T-cell (primary cell): ENCODE measurements around the gene SPCS2. TPM values are rescaled to one million over a fixed set of nuclear protein-coding genes. Genes with fewer than 3 reads are reported as not detected.
"Not testable (repeated sequence)": the region's sequence is repeated elsewhere in the genome, so short reads cannot be mapped to it uniquely, and the experiment has no call there.

Source experiments
- ATAC-seq, 4 experiments: fragments of 200-7000 bp in 3 of 4; fragments of 150-1000 bp in 1 of 4; cut with Tn5 transposase; replicated peaks in 1 of 4; 1 replicate in 3 of 4; 2 replicates in 1 of 4; pipeline ENCODE4 v1.10.0; 2021; ENCODE audit warnings: moderate library complexity in 3 of 4, mild to moderate bottlenecking in 2 of 4, moderate number of reproducible peaks in 1 of 4
- CTCF ChIA-PET, 2 donors: fragments of 300-600 bp; sonication (Branson Sonifier 250); formaldehyde crosslinking; loops; one replicate each; lab custom pipeline; 2022; ENCODE audit warnings: antibody characterized with exemption in 2 of 2; lab: Charles Lee
- POLR2A ChIA-PET, 2 donors: fragments of 300-600 bp; sonication (Branson Sonifier 250); formaldehyde crosslinking; loops; one replicate each; lab custom pipeline; 2022; ENCODE audit warnings: antibody characterized with exemption in 2 of 2; lab: Charles Lee
- DNase-seq, 35 experiments: peaks; one replicate each; pipeline versions ENCODE4 v3.0.0 to v3.0.0-alpha.2; 2013 to 2023
- H3K27ac ChIP-seq: one replicate; pipeline ENCODE4 v1.5.1; 2013; ENCODE audit warnings: low read length
- H3K27me3 ChIP-seq, 2 experiments: replicated peaks in 1 of 2; 1 replicate in 1 of 2; 2 replicates in 1 of 2; pipeline versions ENCODE4 v1.6.1 to v1.7.0; 2013; ENCODE audit warnings: low read length in 1 of 2, mixed read lengths in 1 of 2; ENCODE audit not compliant: control insufficient read depth in 2 of 2, insufficient read depth in 2 of 2; ENCODE audit errors: extremely low read depth in 1 of 2
- H3K36me3 ChIP-seq, 2 donors: 1 replicate in 1 of 2; 2 replicates in 1 of 2; pipeline versions ENCODE4 v1.6.1 to v1.7.0; 2013; ENCODE audit warnings: low read length in 1 of 2; ENCODE audit not compliant: control insufficient read depth in 2 of 2, insufficient read depth in 1 of 2; ENCODE audit errors: extremely low read depth in 1 of 2
- H3K4me1 ChIP-seq, 2 experiments: 1 replicate in 1 of 2; 2 replicates in 1 of 2; pipeline versions ENCODE4 v1.6.1 to v1.7.0; 2013; ENCODE audit warnings: low read length in 2 of 2, mixed read lengths in 1 of 2; ENCODE audit not compliant: insufficient read depth in 2 of 2, control insufficient read depth in 1 of 2; ENCODE audit errors: extremely low read depth in 1 of 2
- H3K4me3 ChIP-seq, 2 donors: 1 replicate in 1 of 2; 2 replicates in 1 of 2; pipeline versions ENCODE4 v1.5.1 to v1.7.0; 2013; ENCODE audit warnings: mild to moderate bottlenecking in 2 of 2, low read length in 1 of 2, moderate library complexity in 1 of 2; ENCODE audit not compliant: control insufficient read depth in 1 of 2; ENCODE audit errors: extremely low read depth in 1 of 2
- H3K9me3 ChIP-seq: 2 replicates; pipeline ENCODE4 v1.7.0; 2013
- H3K27ac Mint-ChIP-seq, 2 donors: one replicate each; pipeline ENCODE4 v1.8.0; 2020 to 2021; ENCODE audit warnings: mild to moderate bottlenecking in 2 of 2, mixed read lengths in 2 of 2
- H3K27me3 Mint-ChIP-seq, 2 donors: one replicate each; pipeline ENCODE4 v1.8.0; 2021 to 2022; ENCODE audit warnings: mixed read lengths in 2 of 2
- H3K36me3 Mint-ChIP-seq: one replicate; pipeline ENCODE4 v1.8.0; 2021; ENCODE audit warnings: mixed read lengths
- H3K4me1 Mint-ChIP-seq, 3 donors: one replicate each; pipeline ENCODE4 v1.8.0; 2020 to 2022; ENCODE audit warnings: mixed read lengths in 3 of 3, mild to moderate bottlenecking in 1 of 3
- H3K4me3 Mint-ChIP-seq, 3 donors: one replicate each; pipeline ENCODE4 v1.8.0; 2020 to 2022; ENCODE audit warnings: mild to moderate bottlenecking in 3 of 3, mixed read lengths in 3 of 3, moderate library complexity in 3 of 3
- H3K9me3 Mint-ChIP-seq, 3 donors: one replicate each; pipeline ENCODE4 v1.8.0; 2020 to 2022; ENCODE audit warnings: mixed read lengths in 3 of 3
- WGBS: methylation state at CpG from one replicate; pipeline ENCODE4 v1.1.5; 2013; ENCODE audit warnings: missing lambda C conversion rate; ENCODE audit not compliant: insufficient coverage; 5-methylcytosine and 5-hydroxymethylcytosine counted together
- total RNA-seq, 35 experiments: library from RNA in 6 of 35; stranded (reverse) in 6 of 35; fragments of 120-200 nt in 1 of 35; gene quantifications; one replicate each; pipeline versions ENCODE4 v1.2.1 to v1.2.4 and lab custom pipeline; 2013 to 2026

The SPCS2 gene
- total RNA-seq, 5 donors from 2014 or later (not counting 1 experiment from before 2014, with no cell fraction given): 75.4 to 101 (median 90.8) TPM

GRCh38 chr11:75013051-75013450 lies 64.0 kb downstream of the SPCS2 start:
- H3K9me3 Mint-ChIP-seq: no peaks in the 10 kb centered on the region
- POLR2A ChIA-PET: no interaction called here
- ATAC-seq (no peak), DNase-seq (no peak)
- Histone ChIP-seq H3K27me3 (no peaks in the 10 kb centered on the region), H3K9me3 (no peaks in the 10 kb centered on the region), H3K4me1 (no peaks in the 10 kb centered on the region), H3K4me3 (no peak overlapping the region), H3K27ac (no peak overlapping the region), H3K36me3 (peaks cover 0 to 14% of the 10 kb centered on the region in 2 donors)
- H3K27ac Mint-ChIP-seq: no peak overlapping the region
- peaks cover 50% of the 10 kb centered on the region for H3K36me3 Mint-ChIP-seq
- H3K27me3 Mint-ChIP-seq: no peaks in the 10 kb centered on the region
- CTCF ChIA-PET: no interaction called here
- no peak overlapping the region for H3K4me3 Mint-ChIP-seq
- H3K4me1 Mint-ChIP-seq: no peaks in the 10 kb centered on the region

DNA sequence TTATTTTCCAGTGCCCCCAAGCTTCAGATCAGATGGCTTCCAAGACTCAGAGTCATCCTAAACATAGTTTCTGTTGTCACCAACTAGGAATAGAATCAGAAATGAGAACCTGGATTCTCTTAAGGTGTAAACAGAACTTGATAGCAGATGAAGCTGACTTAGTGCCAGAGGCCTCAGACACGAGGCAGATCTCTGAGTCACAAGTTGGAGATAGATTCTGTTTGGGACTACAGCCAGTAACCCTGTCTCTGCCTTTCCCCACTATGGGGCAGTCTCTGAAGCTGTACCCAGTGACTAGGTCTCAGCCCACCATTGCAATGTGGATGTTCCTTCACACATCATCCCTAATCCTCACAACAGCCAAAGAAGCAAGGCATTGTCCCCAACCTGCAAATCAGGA lies 65.1 kb downstream of the SPCS2 start:
- Histone ChIP-seq H3K27me3 (no peaks in the 10 kb centered on the region), H3K9me3 (no peaks in the 10 kb centered on the region), H3K36me3 (peaks cover 0 to 6% of the 10 kb centered on the region in 2 donors), H3K27ac (no peak overlapping the region), H3K4me1 (no peaks in the 10 kb centered on the region), H3K4me3 (no peak overlapping the region)
- WGBS: no CpG with 5 or more reads among the region's 1 CpG
- ATAC-seq (no peak), DNase-seq (no peak)
- no peaks in the 10 kb centered on the region for H3K27me3 Mint-ChIP-seq
- no peaks in the 10 kb centered on the region for H3K4me1 Mint-ChIP-seq
- peaks cover 5 to 6% (median 5%) of the 10 kb centered on the region in 3 donors for H3K9me3 Mint-ChIP-seq
- ChIA-PET CTCF (interaction anchor here in 1 of 2 donors (0.7 kb wide), 1 partner anchor 9 kb away, joined by 3 read pairs; no protein-coding TSS in a partner anchor), POLR2A (interaction anchor here in 1 of 2 donors (0.6 kb wide), 1 partner anchor 55 kb away, joined by 3 read pairs; no protein-coding TSS in a partner anchor)
- H3K4me3 Mint-ChIP-seq: no peak overlapping the region
- no peak overlapping the region for H3K27ac Mint-ChIP-seq
- H3K36me3 Mint-ChIP-seq: peaks cover 51% of the 10 kb centered on the region

DNA sequence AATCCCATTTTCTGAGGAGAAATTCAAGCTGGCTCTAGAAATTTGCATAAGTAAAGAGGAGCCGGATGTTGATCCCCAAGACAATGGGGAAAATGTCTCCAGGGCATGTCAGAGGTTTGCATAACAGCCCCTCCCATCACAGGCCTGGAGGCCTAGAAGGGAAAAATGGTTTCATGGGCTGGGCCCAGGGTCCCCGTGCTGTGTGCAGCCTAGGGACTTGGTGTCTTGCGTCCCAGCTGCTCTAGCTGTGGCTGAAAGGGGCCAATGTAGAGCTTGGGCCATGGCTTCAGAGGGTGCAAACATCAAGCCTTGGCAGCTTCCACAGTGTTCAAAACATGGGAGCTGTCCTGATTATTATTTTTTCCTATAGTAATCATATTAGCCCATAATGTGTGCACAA lies 70.1 kb downstream of the SPCS2 start:
- H3K4me1 Mint-ChIP-seq, H3K4me3 ChIP-seq, H3K36me3 ChIP-seq, ATAC-seq, POLR2A ChIA-PET, H3K27ac ChIP-seq, H3K4me3 Mint-ChIP-seq, H3K27ac Mint-ChIP-seq, H3K9me3 ChIP-seq, DNase-seq, H3K27me3 Mint-ChIP-seq, H3K4me1 ChIP-seq, H3K9me3 Mint-ChIP-seq, H3K27me3 ChIP-seq: not testable (repeated sequence)
- CTCF ChIA-PET: interaction anchor here in 1 of 2 donors (0.6 kb wide), 1 partner anchor 250 kb away, joined by 8 read pairs; no protein-coding TSS in a partner anchor
- peaks cover 15% of the 10 kb centered on the region for H3K36me3 Mint-ChIP-seq
- WGBS: 100% methylated on average over 2 of the region's 3 CpGs

- not testable (repeated sequence) for H3K4me1 ChIP-seq, H3K36me3 ChIP-seq, H3K9me3 ChIP-seq, DNase-seq, H3K4me3 ChIP-seq, H3K4me3 Mint-ChIP-seq, H3K4me1 Mint-ChIP-seq, ATAC-seq, H3K9me3 Mint-ChIP-seq, H3K27ac Mint-ChIP-seq, H3K27ac ChIP-seq, H3K27me3 ChIP-seq, H3K27me3 Mint-ChIP-seq
- ChIA-PET CTCF (interaction anchor here in 1 of 2 donors (0.7 kb wide), 1 partner anchor 11 kb away, joined by 3 read pairs; no protein-coding TSS in a partner anchor), POLR2A (interaction anchor here in 1 of 2 donors (0.6 kb wide), 1 partner anchor 342 kb away, joined by 3 read pairs; no protein-coding TSS in a partner anchor)
- H3K36me3 Mint-ChIP-seq: peaks cover 15% of the 10 kb centered on the region
- 66% methylated on average over 2 of the region's 5 CpGs for WGBS
Measured at GRCh38 chr11:75020328-75020727, 71.3 kb downstream of the SPCS2 start.

GRCh38 chr11:75022296-75022695 lies 73.2 kb downstream of the SPCS2 start:
- H3K27ac ChIP-seq: no peak overlapping the region
- ATAC-seq: no peak
- ChIA-PET POLR2A (no interaction called here), CTCF (interaction anchor here (0.6 to 2.6 kb wide), 10 partner anchors 8 to 338 kb away, joined by 3 to 22 read pairs (median 4); no protein-coding TSS in a partner anchor)
- H3K4me3 Mint-ChIP-seq: no peak overlapping the region
- 100% methylated on average over 2 of the region's 3 CpGs for WGBS
- H3K27ac Mint-ChIP-seq: no peak overlapping the region
- DNase-seq: no peak
- no peaks in the 10 kb centered on the region for H3K9me3 ChIP-seq
- no peaks in the 10 kb centered on the region for H3K4me1 ChIP-seq
- peaks cover 10% of the 10 kb centered on the region for H3K36me3 Mint-ChIP-seq
- H3K4me3 ChIP-seq: no peak overlapping the region
- H3K4me1 Mint-ChIP-seq: no peaks in the 10 kb centered on the region
- no peaks in the 10 kb centered on the region for H3K27me3 ChIP-seq
- H3K9me3 Mint-ChIP-seq: peaks cover 5 to 6% (median 5%) of the 10 kb centered on the region in 3 donors
- H3K36me3 ChIP-seq: no peaks in the 10 kb centered on the region
- H3K27me3 Mint-ChIP-seq: no peaks in the 10 kb centered on the region

GRCh38 chr11:75022759-75023396 lies 73.8 kb downstream of the SPCS2 start:
- no peak overlapping the region for H3K4me3 ChIP-seq
- Mint-ChIP-seq H3K9me3 (peaks cover 5 to 6% (median 5%) of the 10 kb centered on the region in 3 donors), H3K36me3 (peaks cover 10% of the 10 kb centered on the region), H3K4me3 (no peak overlapping the region), H3K27me3 (no peaks in the 10 kb centered on the region), H3K27ac (no peak overlapping the region), H3K4me1 (no peaks in the 10 kb centered on the region)
- 50% methylated on average over 2 of the region's 5 CpGs for WGBS
- H3K27me3 ChIP-seq: no peaks in the 10 kb centered on the region
- H3K27ac ChIP-seq: no peak overlapping the region
- POLR2A ChIA-PET: no interaction called here
- H3K4me1 ChIP-seq: no peaks in the 10 kb centered on the region
- DNase-seq (peak; percentile 30 to 83 (median 62)), ATAC-seq (peak; percentile 75 to 89 (median 84))
- CTCF ChIA-PET: interaction anchor here (0.6 to 2.6 kb wide), 10 partner anchors 9 to 338 kb away, joined by 3 to 22 read pairs (median 4); no protein-coding TSS in a partner anchor
- no peaks in the 10 kb centered on the region for H3K9me3 ChIP-seq
- H3K36me3 ChIP-seq: no peaks in the 10 kb centered on the region
